SK-N-SH (cell line): ENCODE results near the gene ADAMTS7. TPM values are rescaled to one million over a fixed set of nuclear protein-coding genes. Genes with fewer than 3 reads are reported as not detected.

Experiments used
- polyA plus RNA-seq, 3 experiments: library from polyadenylated mRNA; depleted of rRNA; stranded (reverse); fragments of >200 nt; gene quantifications; 2 replicates each; pipeline ENCODE4 v1.2.3, GENCODE V29; 2012
- small RNA-seq, 7 experiments: library from RNA; depleted of rRNA; stranded (forward); fragments of <200 nt; gene quantifications; one replicate each; pipeline ENCODE3, GENCODE V24; 2012

The ADAMTS7 gene
- polyA plus RNA-seq, 1 of the 3 experiments (the other 2 are of a cell fraction): 17.9 TPM

Small RNA genes within 50 kb of the gene (small RNA-seq; reads per million reads assigned to genes)
- 0 reads per million in 7 experiments for gene AC022748.3

Other genes starting within 250 kb of the ADAMTS7 start
- 5.3 and 5.5 TPM in 2 replicates for gene CHRNA5, start 245.9 kb downstream of the ADAMTS7 start, polyA plus RNA-seq (2012; rRNA removed)
- gene CHRNA3, start 190.5 kb downstream of the ADAMTS7 start, polyA plus RNA-seq (2012; rRNA removed): 2.3 and 6.3 TPM in 2 replicates
- 0.30 and 0.55 TPM in 2 replicates for gene CHRNB4, start 170.3 kb downstream of the ADAMTS7 start, polyA plus RNA-seq (2012; rRNA removed)
- gene MORF4L1, start 61.4 kb upstream of the ADAMTS7 start, polyA plus RNA-seq (2012; rRNA removed): 163 and 174 TPM in 2 replicates
- 22.7 and 23.0 TPM in 2 replicates for gene CTSH, start 133.6 kb upstream of the ADAMTS7 start, polyA plus RNA-seq (2012; rRNA removed)